ENCODE measurements around the gene RHO. TPM values are rescaled to one million over a fixed set of nuclear protein-coding genes. Genes with fewer than 3 reads are reported as not detected.

The RHO gene
- total RNA-seq, 2 experiments from 2014 or later, result not detected

Other genes starting within 250 kb of the RHO start
- 10 to 100 TPM; 35.0 to 35.8 TPM for gene HMCES, start 249.8 kb upstream of the RHO start, total RNA-seq
- under 1 TPM; 0.37 to 0.81 TPM for gene EFCAB12, start 100.0 kb upstream of the RHO start, total RNA-seq
- 10 to 100 TPM; 50.9 to 51.0 TPM for gene MBD4, start 88.7 kb upstream of the RHO start, total RNA-seq
- gene IFT122, start 88.4 kb upstream of the RHO start, total RNA-seq, result 10 to 100 TPM; 27.8 to 32.4 TPM
- gene H1-8, start 14.5 kb downstream of the RHO start, total RNA-seq, result not detected
- gene PLXND1, start 78.0 kb downstream of the RHO start, total RNA-seq, result 1 to 10 TPM; 5.1 to 6.2 TPM